ENCODE measurements around the gene RPS27L.
A peak's percentile ranks its signal among the peaks of the same experiment; 100 is the strongest.

Gene RPS27L

DNA sequence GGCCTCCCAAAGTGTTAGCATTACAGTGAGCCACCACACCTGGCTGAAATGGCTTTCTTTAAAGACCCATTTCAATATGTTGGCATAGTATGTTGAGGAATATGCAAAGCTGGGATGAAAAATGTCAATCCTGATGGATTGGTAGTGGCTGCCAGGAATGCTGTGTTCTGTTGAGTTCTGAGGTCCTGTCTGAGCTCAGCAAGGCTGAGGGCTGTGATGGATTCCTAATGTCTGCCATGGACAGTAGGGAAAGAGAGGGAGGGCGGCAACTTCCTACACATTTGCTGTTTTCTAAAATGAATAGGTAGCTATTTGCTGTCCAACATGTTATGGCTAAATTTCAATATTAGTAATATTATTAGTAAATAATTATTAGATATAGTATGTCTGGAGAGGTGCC is 40.3 kb upstream of the RPS27L start:
- TF ChIP-seq, protein P1, sequence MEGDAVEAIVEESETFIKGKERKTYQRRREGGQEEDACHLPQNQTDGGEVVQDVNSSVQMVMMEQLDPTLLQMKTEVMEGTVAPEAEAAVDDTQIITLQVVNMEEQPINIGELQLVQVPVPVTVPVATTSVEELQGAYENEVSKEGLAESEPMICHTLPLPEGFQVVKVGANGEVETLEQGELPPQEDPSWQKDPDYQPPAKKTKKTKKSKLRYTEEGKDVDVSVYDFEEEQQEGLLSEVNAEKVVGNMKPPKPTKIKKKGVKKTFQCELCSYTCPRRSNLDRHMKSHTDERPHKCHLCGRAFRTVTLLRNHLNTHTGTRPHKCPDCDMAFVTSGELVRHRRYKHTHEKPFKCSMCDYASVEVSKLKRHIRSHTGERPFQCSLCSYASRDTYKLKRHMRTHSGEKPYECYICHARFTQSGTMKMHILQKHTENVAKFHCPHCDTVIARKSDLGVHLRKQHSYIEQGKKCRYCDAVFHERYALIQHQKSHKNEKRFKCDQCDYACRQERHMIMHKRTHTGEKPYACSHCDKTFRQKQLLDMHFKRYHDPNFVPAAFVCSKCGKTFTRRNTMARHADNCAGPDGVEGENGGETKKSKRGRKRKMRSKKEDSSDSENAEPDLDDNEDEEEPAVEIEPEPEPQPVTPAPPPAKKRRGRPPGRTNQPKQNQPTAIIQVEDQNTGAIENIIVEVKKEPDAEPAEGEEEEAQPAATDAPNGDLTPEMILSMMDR (conservative IDR thresholded peaks at IDR 0.05; ENCODE audit: low read depth, low read length), result no peak
- no peak overlapping the region for H3K4me3 ChIP-seq (ENCODE audit: low read length)
- no peak for DNase-seq (ENCODE audit: low read depth)

DNA sequence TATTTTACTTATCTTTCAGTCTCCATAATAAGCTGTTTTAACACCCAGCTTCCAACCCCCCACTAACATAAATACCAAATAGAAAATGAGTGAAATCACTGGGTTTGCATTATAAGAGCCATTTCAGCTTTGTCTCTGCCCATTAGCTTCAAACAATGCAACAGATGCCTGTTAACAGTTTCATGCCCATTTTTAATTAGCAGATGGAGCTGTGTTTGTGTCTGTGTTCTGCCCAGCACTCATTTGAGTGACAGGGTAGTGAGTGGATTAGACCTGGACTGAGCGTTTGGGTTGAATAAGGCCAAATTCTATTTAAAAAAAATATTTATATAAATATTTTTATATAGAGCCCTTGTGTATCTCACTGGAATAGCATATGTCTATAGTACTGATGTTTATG is 39.6 kb upstream of the RPS27L start:
- peak; percentile 61 for DNase-seq (ENCODE audit: low read depth)
- TF ChIP-seq, protein P1 (conservative IDR thresholded peaks at IDR 0.05; ENCODE audit: low read depth, low read length), result no peak
- H3K4me3 ChIP-seq (ENCODE audit: low read length), result no peak overlapping the region

DNA sequence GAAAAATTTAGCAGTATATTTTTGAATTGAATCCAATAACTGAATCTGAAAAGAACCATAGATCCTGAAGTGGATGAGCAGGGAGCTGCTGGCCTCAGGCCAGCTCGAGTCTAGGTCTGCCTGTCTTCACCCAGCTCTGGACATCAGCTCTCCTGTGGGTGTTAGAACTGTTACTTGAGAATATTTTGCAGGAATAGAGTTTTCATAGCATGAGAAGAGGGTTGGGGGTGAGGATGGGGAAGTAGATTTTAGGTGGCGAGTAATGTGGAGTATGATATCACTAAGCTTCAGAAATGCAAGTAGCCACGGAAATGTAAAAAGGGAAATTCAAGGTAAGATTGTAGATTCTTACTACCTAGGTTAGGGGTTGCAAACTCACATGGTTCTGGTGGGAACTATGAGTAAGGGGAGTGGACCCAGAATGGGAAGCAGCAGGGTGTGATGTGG is 38.3 kb upstream of the RPS27L start:
- no peak for DNase-seq (ENCODE audit: low read depth)
- H3K4me3 ChIP-seq (ENCODE audit: low read length), result no peak overlapping the region
- TF ChIP-seq, protein P1 (conservative IDR thresholded peaks at IDR 0.05; ENCODE audit: low read depth, low read length), result no peak

DNA sequence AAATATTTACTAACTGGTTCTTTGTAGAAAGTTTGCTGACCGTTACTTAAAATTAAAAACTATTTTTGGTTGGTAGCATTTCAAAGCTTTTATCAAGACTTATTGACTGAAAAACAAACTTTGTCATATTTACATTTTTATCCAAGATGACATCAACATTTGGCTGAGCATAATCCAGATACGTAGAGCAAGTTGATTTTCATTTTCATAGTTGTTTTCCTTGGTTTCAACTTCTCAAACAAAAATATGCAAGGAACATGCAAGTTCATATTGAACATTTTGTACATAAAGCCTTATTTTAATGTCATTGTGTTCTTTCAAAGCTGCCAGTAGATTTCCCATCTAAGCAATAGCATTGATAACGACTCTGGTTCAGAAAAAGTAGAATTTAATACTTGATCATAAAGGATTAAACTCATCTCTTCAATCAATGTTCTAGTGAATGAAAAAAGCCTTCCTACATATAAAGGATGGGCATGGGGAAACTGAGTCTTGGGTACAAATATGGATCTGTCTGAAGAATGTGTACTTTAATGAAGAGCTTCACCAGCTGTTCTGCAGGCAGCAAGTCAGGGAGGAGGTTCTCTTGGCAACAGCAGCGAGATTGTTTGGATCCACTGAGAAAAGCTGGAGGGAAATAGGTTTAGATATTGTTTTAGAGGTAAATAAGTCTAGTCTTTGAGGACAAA is 37.7 kb upstream of the RPS27L start:
- TF ChIP-seq, protein P1 (conservative IDR thresholded peaks at IDR 0.05; ENCODE audit: low read depth, low read length), result no peak
- no peak overlapping the region for H3K4me3 ChIP-seq (ENCODE audit: low read length)
- no peak for DNase-seq (ENCODE audit: low read depth)

DNA sequence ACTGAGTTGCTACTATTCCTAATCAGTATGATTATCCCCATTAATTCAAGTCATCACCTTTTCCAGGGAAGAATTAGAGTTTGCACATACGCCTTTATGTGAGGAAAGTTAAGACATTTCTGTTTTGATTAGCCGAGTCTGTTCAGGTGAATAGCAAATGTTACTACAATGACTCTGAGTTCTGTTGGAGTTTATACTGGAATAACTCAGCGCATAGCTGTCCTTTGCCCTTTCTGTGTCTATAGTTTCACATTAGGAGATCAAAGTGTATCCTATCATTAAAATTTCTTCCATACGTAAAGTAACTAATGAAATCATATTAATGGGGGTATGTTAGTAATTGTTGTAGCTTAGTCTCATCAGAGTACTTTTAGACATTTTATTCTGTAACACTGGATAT is 37.0 kb upstream of the RPS27L start:
- TF ChIP-seq, protein P1 (conservative IDR thresholded peaks at IDR 0.05; ENCODE audit: low read depth, low read length), result no peak
- DNase-seq (ENCODE audit: low read depth), result no peak
- no peak overlapping the region for H3K4me3 ChIP-seq (ENCODE audit: low read length)

DNA sequence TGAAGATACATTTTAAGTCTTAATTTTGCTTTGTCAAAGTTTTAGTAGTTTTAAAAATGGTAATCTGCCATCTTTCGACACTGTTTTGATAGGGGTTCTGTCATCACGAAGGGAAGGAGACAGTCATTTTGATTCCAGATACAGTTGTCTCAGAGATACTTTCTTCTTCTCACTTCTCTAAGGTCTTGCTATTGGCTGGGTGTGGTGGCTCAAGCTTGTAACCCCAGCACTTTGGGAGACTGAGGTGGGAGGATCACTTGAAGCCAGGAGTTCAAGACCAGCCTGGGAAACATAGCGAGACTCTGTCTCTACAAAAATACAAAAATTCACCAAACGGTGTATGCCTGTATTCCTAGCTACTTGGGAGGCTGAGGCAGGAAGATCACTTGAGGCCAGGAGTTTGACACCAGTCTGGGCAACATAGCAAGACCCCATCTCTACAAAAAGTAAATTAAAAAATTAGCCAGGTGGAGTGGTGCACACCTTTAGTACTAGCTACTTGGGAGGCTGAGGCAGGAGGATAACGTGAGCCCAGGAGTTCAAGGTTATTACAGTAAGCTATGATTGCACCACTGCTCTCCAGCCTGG is 35.4 kb upstream of the RPS27L start:
- H3K4me3 ChIP-seq (ENCODE audit: low read length), result no peak overlapping the region
- no peak for DNase-seq (ENCODE audit: low read depth)
- TF ChIP-seq, protein P1 (conservative IDR thresholded peaks at IDR 0.05; ENCODE audit: low read depth, low read length), result no peak

Measured in retinal pigment epithelial cell (primary cell).